Measurements from ENCODE around the gene SYT1.
"Not testable (repeated sequence)": the region's sequence is repeated elsewhere in the genome, so short reads cannot be mapped to it uniquely, and the experiment has no call there.

Gene SYT1

GRCh38 chr12:79415321-79415720 lies 550.7 kb downstream of the SYT1 start:
- no peak for DNase-seq

DNA sequence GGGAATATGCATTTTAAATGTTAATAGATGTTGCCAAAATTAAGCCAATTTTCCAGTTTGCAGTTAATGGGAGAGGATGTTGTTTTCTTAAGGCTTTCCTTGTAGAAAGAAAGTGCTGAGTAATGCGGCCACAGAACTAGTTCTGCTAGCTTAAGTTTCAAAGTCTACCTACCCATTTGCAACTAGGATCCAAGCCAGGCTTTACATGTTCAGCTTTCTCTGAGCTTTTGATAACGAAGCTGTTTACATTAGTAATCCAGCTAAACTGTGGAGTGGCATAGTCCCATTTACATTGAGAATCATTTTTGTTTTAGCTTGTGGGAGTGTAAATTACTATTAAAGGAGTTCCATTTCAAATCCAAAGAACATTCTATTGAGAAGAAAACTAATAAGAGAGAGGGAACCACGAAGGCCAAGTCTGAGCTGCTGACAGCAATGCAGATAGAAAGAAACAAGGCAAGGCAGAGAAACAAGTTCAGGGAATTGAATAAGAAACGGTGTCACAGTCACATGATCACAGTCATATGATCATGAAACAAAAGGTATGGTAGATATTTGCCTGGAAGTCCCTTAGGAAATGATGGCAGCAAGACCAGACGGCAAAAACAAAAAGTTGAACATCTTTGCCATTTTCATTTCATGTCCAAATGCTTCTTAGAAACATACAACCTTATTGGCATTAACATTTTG lies 551.3 kb downstream of the SYT1 start:
- no peak for DNase-seq

DNA sequence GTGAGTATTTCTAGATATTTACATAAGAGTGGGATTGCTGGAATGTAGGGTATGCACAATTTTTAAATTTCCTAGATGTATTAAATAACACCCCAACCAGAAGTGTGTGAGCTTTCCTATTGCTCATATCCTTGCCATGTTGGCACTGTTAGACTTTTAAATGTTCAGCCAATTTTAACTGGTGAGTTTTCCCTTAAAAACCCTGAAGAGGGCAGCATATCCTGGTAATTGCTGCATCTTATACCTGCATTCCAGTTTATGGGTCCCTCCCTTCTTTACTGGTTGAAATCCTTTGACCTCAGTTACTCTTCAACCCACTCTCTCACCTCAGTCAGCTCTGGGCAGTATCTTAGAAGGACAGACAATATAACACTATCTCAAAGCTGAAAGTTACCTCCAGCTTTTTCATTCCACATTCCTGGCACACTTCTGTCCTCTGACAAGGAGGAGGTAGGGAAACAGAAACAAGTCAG lies 555.6 kb downstream of the SYT1 start:
- peak; percentile 90 for DNase-seq

DNA sequence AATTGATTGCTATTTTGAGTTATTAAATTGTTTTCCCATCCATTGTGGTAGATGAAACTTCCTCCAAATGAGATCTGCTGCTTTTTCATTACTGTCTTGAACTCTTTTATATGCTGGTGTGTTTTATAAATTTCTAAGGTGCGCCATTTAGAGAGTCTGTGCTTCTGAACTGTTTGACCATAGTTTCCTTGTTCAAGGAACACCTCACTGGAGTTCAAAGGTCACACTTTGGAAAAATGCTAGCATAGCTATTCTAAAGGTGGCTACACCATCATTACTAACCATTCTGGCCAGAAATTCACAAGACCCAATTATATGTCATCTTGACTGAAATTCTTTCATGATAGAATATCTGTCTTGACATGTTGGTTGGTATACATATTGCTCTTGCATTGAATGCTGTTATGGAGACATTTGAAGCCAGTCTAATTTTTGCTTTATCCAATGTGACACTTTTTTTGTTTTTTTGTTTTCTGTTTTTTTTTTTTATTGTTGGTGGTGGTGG lies 556.7 kb downstream of the SYT1 start:
- no peak for DNase-seq

- DNase-seq = no peak
These were observed 557.7 kb downstream of the SYT1 start for GRCh38 chr12:79422060-79422812.

DNA sequence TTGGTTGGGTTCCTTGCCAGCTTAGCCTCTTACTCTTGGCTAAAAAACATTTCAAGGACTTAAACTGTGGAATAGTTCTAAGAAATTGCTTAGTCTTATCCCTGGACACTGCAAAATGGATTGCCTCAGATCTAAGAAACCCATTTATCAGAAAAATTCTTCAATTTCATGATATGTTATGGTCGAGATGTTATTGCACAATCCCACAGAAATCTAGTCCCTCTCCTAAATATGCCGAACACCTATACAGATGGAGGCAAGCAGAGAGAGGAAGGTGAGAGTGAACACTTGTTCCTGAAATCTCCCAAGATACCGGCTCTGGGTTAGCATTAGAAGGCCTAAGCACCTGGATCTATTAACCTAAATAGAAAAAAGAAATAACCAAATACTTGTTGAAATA lies 559.0 kb downstream of the SYT1 start:
- no peak for DNase-seq

GRCh38 chr12:79424109-79424721 lies 559.6 kb downstream of the SYT1 start:
- DNase-seq = peak; percentile 93

DNA sequence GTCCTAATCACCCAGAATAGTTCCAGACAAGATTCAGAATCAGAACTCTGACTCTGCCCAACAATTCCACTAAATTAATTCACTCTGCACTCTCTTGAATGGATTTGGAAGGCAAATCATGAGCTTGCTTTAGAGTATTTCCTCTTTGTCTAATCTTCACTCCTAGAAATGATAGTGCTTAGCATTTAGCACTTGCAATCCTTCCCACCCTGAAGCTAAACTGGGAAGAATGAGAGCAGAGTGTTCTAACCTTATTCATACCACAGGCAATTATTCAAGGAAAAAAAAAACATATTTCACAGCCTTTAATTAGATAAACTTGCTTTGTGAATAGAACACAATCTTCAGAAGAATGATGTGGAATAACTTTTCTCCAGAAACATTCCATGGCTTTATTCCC lies 561.5 kb downstream of the SYT1 start:
- DNase-seq = peak; percentile 76

- not testable (repeated sequence) for DNase-seq
These were observed 562.2 kb downstream of the SYT1 start for GRCh38 chr12:79426744-79427143.

DNA sequence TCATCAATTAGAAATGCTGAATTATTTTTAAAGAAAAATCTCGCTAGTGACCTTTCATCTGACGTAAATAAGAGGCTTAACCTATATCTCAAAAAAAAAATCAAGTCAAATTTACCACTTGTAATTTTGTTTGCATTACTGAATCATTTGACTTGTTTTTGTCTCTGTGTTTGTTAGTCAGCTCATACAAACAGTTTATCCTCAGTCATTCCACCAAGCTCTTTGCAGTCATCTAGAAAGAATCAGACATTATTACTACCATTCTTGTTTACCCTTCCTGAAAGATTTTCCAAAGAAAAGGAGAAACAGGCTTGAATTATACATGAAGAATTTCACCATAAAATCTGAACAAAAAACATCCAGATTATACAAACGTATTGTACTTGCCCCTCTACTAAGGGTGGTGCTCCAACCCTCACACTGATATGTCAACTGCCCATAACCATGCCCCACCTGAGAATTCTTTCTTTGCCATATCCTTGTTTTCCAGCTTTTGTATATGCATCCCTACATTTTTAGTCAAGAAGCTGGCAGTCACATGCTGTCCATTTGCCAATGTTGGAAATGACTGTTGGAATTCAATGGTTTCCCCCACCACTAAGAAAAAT lies 569.0 kb downstream of the SYT1 start:
- DNase-seq = no peak

DNA sequence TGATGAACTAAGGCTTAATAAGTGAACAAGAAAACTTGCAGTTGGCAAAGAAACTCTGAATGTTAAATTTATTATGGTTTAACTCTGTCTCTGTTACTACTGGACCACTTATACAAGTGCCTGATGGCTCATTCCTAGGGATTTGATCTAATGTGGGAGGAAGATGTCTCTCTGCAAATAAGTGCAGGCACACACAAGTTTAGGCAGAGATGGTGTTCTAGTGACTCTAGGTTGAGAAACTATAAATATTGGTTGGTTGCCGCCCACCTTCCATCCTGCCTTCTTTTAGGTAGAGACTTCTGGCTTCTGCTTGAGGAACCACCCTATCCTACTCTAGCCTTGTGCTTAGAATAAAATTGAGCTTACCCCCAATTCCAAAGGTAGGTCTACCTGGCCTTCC lies 570.0 kb downstream of the SYT1 start:
- no peak for DNase-seq

- DNase-seq = peak; percentile 41
These were observed 571.2 kb downstream of the SYT1 start for GRCh38 chr12:79435742-79436141.

GRCh38 chr12:79438480-79439174 lies 574.1 kb downstream of the SYT1 start:
- DNase-seq = no peak

GRCh38 chr12:79439175-79439825 lies 574.7 kb downstream of the SYT1 start:
- no peak for DNase-seq

DNA sequence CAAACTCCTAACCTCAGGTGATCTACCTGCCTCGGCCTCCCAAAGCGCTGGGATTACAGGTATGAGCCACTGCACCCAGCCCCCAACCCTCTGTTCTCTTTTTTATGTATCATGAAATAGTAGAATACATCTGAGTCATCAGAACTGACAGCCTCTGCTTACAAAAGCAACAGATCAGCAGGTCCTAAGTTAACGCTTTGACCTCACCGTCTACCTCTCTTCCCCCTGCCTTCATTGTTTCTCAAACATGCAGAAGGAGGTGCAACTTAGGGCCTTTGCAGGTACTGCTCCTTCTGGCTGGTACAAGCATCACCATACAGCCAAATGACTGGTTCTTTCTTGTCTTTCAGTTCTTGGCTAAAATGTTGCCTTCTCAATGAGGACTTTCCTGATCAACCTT lies 577.0 kb downstream of the SYT1 start:
- no peak for DNase-seq

DNA sequence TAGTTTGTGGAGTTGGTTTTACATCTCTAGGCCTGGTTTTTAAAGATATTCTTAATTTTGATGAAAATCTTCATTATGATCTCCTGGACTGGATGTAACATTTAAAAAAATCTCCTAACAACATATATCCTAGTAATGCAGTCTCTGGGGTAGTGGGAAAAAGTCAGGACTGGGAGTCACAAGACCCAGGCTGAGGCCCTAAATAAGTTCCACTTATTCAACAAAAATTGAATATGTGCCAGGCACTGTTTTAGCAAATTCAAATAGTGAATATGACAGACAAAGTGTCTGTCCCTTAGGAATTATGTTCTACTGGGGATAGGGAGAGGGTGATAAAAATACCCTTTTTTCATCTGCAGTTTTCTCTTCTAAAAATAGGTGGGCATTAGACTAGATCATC lies 577.8 kb downstream of the SYT1 start:
- no peak for DNase-seq

DNA sequence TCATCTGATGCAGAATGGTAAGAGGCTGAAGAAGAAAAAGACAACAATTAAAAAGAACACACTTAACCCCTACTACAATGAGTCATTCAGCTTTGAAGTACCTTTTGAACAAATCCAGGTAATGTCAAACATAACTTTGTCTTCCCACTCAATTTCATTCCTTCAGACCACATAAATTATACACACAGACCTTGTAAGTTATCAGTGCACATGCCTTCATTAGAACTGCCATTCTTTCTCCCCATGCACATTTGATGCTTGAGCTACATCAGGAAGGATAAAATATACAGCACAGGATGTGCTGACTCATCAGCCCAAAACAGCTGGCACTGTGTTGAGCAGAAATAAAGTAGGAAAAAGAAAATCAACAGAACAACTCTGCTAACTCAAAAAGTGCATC lies 579.5 kb downstream of the SYT1 start:
- DNase-seq = peak; percentile 61

DNA sequence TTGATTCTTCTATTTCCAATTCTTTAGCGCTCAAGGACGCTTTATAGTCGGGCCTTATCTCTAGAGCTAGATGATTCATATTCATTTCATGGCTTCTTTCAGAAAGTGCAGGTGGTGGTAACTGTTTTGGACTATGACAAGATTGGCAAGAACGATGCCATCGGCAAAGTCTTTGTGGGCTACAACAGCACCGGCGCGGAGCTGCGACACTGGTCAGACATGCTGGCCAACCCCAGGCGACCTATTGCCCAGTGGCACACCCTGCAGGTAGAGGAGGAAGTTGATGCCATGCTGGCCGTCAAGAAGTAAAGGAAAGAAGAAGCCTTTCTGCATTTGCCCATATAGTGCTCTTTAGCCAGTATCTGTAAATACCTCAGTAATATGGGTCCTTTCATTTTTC lies 584.2 kb downstream of the SYT1 start:
- DNase-seq = no peak

DNA sequence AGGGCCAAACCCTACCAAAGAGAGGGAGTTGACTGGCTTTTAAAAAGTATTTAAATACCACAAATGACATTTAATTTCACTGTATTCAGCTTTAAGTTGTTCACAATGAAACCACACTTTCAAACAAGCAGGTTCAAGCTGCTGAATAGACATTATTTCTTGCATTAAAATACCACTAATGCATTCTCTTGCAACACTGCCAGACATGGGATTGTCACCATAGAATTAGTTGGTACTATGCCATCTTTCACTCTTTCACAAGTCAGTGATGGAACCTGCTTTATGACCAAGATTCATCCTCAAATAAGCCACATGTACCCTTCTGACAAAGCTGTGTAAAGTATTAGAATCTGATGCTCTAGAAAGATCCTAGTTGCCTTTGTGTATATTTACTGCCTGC lies 586.8 kb downstream of the SYT1 start:
- no peak for DNase-seq

GRCh38 chr12:79451978-79452377 lies 587.4 kb downstream of the SYT1 start:
- peak; percentile 76 for DNase-seq

- DNase-seq = peak; percentile 59
These were observed 588.3 kb downstream of the SYT1 start for GRCh38 chr12:79452906-79453305.

DNA sequence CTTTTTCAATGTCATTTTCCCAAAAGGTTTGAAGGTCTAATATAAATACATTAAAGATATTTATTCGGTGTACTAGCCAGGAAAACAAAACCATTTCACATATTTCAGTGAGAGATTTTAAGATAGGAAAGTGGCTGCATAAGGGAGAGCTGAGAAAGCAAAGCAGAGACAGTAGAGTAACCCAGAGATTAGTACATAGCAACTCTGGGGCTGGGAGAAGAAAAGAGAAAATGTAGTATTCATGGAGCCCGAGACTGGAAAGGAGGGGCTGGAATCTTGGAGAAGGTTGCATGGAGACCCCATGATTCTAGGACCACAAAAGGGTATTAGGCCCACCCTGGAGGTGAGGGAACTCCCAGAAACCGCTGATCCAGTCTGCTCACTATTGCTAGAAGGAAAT lies 589.2 kb downstream of the SYT1 start:
- DNase-seq = no peak
